Glomerular visceral epithelial cell (primary cell): ENCODE results near the gene MYO9A.

ENCODE experiments used
- DNase-seq: peaks from one replicate; pipeline ENCODE4 v3.0.0-alpha.2; 2016; ENCODE audit errors: extremely low spot score

Gene MYO9A

DNA sequence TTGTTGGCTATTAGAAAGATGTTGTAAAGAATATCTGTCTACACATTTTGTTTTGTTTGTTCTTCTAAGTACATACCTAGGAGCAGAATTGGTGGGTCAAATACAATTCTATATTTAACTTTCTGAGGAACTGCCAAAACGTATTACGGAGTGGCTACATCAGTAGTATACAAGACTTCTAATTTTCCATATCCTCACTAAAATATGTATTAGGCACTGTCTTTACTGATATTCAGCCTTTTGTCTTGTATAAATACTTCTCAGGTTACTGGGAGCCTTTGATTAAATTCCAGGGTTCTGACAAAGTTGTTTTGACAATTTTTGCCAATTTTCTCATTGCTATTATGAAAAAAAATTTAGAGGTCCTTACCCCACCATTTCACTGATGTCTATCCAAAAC lies 160.9 kb downstream of the MYO9A start:
- DNase-seq, result no peak

DNA sequence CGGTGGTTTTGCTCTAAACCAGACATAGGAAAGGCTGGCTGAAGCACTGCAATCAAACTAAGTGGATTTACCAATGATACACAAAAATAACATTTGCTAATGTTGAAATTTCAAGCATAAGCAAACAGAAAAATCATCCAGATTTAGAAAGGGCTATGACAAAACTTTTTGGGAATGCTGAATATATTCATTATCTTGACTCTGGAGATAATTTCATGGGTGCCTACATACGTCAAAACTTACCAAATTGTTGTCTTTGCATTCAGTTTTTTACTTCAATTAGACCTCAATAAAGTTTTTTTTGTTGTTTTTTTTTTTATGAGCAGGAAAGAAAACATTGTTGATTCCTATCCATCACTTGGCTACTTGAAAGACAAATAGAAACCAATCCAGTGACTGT lies 166.8 kb downstream of the MYO9A start:
- DNase-seq, result no peak

DNA sequence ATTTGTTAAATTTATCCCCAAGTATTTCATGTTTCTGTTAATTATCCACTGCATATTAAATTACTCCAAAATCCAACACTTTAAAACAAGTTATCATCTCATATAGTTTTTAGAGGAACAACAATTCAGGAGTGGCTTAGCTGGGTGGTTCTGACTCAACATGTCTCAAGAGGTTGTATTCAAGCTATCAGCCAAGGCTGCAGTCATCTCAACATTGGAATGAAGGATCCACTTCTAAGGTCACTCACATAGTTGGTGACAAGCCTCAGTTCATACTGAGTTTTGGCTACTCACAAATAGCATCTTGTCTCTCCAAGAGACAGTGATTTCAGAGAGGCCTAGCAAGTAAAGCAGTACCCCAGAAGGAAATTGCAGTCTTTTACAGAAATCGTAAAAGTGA lies 172.9 kb downstream of the MYO9A start:
- DNase-seq, result no peak

DNA sequence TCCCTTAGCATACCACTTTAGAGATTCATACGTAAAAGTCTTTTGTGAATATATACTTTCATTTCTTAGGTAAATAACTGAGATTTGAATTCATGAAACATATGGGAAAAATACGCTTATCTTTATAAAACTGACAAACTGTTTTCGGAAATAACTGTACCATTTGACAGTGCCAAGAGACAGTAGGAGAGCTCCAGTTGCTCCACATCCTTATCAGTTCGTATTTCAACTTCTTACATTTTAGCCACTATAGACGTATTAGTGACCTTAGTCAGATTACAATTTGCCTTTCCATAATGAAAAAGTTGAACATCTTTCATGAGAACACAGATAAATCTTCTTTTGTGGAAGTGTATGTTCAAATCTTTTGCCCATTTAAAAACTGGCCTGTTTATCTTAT lies 174.1 kb downstream of the MYO9A start:
- DNase-seq, result no peak

DNA sequence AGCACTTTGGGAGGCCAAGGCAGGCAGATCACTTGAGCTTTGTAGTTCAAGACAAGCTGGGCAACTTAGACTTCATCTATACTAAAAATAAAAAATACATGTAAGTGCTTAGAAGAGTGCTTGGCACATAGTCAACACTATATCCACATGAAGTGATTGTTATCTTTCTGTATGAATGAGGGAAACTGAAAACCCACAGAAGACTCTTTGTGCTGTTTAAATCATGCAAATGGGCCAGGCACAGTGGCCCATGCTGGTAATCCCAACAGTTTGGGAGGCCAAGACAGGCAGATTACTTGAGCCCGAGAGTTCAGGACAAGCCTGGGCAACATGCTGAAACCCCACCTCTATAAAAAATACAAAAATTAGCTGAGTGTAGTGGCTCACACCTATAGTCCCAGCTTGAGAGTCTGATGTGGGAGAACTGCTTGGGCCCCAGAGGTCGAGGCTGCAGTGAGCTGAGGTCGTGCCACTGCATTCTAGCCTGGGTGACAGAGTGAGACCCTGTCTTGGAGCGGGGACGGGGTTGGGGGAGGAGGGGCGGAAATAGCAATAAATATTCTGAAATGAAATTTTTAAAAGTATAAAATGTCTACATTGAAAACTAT lies 177.9 kb downstream of the MYO9A start:
- no peak for DNase-seq

DNA sequence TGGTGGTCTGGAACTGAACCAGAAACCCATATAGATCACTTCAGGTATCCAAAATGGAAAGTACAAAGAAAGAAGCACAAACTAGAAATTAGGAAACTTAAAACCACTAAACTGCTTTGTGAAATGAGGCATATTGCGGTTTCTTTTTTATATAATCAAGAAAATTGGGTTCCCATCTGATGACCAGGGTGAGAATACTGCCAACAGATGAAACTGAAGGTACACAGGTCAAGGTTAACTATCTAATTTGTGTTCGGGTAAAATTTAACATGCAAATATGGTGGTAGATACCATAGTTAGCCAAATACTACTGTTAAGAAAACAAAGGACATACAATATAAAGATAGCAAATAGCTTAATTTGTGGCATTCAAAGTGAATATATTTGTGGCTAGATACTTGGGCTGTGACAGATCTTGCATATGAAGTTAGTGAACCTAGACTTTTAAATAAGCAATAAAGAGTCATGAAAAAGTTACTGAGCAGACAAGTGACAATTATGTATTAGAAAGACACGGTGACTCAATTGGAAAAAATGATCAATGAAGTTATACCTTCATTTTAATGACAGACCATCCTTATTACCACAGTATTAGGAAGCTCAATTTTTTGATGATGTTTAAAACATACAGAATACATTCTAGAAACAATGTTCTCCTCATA lies 180.2 kb downstream of the MYO9A start:
- no peak for DNase-seq

DNA sequence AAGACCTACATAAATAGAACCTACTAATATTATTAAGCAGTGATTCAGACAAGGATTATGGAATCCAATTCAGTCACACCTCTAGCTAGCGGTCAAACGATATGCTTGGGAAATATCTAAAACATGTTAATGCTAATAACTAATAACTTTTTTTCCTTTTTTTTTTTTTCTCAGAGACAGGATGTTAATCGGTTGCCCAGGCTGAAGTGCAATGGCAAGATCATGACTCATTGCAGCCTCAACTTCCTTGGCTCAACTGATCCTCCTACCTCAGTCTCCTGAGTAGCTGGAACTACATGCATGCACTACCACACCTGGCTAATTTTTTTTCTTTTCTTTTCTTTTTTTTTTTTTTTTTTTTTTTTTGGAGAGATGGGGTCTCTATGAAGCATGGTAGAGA lies 183.5 kb downstream of the MYO9A start:
- DNase-seq, result no peak

DNA sequence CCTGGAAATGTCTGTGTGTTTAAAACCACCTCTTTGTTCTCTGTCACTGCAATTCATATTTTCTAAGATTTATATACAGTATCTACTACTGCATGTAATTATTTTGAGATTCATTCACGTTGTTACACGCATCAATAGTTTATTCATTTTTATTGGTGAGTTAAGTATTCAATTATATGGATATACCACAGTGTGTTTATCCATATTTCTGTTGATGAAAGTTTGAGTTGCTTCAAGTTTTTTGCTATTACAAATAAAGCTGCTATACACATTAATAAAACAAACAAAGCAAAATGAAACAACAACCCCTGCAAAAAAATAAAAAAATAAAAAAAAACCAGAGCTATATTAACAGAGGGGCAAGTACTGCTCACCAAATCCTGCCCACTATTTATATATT lies 185.3 kb downstream of the MYO9A start:
- no peak for DNase-seq

DNA sequence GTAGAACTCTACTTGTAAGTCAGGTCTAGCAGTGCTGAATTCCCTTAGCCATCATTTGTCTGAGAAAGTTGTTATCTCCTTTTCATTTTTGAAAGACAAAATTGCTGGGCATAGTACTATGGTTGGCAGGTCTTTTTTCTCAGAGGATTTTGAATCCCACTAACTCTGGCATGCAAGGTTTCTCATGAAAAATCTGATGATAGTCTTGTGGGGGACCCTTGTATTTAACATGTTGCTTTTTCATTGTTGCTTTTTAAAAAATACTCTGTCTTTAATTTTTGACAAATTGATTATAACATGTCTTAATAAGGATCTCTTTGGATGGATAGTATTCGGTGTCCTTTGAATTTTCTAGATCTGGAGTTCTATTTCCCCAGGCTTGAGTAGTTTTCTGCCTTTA lies 186.7 kb downstream of the MYO9A start:
- no peak for DNase-seq

DNA sequence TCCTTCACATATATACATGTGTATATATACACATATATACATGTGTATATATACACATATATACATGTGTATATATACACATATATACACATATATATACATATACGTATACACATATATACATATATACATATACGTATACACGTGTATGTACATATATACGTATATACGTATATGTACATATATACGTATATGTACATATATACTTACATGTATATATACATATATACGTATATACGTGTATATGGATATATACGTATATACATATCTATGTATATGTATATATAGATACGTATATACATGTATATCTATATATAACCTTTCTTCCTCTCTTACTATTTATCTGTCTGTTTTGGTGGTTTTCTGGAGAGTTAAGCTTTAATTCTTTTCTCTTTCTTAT lies 192.8 kb downstream of the MYO9A start:
- DNase-seq, result no peak

DNA sequence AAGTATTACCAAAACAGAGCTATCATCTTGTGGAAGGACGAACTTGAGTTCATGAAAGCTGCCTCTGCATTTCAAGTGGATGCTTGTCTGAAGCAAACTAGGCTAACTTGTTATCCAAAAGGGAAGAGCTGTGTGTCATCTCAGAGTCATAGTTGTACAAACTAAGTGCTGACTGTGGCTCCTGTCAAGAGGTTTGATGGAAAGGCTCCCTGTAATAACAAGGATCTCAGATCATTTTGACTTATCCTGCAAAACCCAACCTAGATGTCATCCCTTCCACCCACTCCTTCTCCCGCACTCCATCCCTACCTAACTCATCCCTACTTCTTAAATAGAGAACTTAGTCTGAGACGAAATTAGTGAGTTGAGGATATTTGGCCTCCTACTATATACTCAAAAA lies 196.8 kb downstream of the MYO9A start:
- DNase-seq, result no peak

DNA sequence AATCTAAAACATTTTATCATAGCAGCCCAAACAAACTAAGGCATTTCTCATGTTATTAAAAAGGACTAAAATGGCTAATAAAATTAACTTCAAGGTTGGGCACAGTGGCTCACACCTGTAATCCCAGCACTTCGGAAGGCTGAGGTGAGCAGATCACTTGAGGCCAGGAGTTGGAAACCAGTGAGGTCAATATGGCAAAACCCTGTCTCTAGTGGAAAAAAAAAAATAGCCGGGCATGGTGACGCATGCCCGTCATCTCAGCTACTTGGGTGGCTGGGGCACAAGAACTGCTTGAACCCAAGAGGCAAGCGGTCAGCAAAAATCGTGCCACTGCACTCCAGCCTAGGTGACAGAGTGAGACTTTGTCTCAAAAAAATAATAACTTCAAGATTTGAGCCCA lies 197.4 kb downstream of the MYO9A start:
- DNase-seq, result no peak

DNA sequence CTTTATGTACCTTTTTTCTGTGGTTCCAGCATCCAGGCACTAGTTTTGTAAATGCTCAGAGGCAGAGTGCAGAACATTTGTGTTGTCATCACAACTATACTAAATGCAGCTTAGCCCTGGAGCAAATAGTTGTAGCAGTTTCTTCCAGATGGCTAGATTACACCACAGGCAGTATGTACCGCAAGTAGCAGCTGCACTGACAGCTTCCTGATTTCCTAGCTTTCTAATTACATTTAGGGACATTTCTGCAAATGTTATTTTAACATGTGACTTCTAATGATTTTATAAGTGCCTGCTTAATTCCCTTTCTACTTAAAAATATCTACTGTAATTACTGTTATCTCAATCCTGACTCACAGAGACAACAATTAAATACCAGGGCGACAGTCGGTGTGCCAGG lies 201.1 kb downstream of the MYO9A start:
- DNase-seq, result no peak

DNA sequence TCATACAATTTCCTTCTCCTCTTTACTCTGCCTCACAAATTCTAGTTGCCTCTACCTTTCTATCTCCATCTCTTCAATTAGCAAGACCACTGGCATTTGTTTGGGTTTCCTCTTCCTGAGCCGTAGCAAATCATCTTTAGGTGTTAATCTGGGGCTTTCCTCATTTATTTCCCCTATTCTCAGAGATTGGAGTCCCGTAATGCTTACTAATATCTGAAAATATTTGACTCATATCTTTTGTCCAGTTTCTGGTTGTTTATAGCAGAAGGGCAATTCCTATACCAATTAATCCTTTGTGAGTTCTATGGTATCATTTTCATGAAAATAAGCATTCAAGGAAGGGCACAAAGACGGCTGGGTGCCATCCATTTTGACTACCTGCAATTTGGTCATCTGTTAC lies 203.9 kb downstream of the MYO9A start:
- no peak for DNase-seq

DNA sequence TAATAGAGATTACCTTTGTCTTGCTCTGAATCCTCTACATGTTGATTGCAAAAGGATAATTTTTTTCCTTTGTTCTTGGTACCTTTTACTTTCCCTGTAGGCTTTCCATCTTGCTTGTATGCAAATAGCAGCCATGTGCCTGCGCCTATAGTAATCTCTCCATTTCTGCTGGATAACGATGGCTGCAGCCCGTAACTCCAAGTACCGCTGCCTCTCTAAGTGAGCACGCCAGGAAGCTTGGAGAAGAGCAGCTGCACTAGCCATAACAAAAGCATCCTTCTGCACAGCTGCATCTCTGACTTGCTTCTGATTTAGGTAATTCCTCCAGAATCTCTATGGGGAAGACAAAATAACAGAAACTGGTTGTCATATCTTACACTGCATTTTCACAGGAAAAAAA lies 218.3 kb downstream of the MYO9A start:
- DNase-seq, result no peak

DNA sequence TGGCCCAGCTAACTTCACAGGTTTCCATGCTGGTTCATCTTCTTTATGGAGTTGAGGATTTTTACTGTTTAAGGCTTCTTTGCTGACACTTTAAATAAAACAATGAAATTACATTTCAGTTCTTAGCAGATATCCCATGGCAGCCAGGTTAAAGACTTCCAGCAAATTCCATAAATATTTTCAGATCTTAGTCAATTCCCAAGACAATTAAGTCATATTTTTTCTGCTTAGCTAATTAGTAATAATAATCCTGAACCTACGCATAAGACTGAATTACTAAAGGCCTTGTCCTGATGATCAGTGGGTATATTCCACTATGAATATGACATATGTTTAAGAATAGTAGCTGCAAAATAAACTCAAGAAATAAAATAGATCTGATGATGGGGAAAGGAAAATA lies 224.3 kb downstream of the MYO9A start:
- no peak for DNase-seq

DNA sequence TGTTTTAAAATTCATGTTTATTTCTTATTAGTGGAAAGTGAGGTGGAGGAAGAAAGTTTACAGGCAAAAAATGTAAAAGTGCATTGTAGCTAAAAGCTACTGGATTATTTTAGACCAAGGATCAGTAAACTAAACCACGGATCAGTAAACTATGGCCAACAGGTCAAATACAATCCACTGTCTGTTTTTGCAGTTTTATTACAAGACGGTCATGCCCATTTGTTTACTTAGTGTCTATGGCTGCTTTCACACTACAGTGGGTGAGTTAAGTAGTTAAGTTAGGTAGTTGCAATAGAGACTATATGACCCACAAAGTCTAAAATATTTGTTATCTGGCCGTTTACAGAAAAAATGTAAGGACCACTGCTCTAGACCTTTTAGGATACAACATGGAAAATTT lies 225.6 kb downstream of the MYO9A start:
- DNase-seq, result no peak

DNA sequence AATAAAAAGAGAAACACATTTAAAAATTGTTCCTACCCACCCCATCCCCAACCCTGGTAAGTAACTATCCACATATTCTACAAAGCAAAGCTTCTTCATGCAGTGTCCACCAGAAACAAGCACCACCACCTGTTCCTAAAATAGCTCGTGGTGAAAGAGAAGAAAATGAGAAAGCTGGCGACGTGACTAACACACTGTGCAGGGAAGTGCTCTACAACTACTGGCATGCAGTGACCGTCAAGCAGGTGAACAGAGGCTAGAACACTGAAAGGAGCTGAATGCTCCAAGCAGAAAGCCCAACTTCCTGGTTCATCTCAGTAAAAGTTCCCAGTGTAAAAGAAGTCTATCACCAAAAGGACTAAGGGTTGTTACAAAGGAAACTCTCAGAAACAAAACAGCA lies 226.9 kb downstream of the MYO9A start:
- DNase-seq, result no peak

DNA sequence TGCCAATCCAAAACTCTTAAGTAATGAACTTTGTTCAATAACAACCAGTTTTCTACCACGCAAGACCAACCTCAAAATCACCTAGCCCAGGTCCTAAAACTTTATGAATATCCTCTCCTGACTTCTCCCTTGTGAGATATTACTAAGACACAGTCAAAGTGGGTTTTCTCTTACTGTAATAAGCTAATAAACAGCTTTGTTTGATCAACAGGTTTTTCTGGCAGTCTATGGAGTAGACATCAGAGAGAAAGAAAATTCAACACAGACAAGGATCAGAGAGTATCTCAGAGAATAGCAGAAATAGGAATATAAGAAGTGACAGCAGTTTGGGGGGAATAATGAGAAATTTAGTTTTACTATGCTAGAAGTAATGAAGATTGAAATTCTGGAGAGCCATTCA lies 228.0 kb downstream of the MYO9A start:
- no peak for DNase-seq

DNA sequence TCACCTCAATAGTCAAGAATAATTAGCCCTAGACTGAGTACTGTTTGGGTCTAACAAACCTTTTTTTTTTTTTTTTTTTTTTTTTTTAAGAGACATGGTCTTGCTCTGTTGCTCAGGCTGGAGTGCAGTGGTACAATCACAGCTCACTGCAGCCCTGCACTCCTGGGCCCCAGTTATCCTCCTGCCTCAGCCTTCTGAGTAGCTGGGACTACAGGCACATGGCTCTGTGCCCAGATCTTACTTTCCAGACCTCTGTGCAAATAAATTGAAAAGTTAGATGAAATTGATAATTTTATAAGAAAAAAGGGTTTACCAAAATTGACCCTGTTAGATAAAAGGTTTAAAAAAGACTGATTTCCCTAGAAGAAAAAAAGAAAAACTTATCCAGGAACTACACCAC lies 228.6 kb downstream of the MYO9A start:
- no peak for DNase-seq

DNA sequence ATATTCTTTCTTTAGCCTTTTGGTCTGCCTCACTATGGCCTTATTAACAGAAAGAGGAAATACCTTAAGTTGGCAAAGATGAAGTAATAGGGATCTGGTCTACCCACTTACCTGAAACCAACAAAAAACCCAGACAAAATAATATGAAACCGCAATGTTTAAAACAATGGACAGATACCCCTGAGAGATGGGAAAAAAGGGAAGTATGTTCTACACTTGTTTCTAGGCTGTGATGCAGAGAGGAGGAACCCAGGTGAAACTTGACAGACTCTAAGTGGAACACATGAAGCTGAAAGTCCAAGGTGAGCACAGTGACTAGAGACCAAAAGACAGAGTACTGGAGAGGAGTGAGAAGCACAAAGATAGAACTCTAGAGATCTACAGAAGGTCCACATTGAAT lies 229.2 kb downstream of the MYO9A start:
- DNase-seq, result no peak

DNA sequence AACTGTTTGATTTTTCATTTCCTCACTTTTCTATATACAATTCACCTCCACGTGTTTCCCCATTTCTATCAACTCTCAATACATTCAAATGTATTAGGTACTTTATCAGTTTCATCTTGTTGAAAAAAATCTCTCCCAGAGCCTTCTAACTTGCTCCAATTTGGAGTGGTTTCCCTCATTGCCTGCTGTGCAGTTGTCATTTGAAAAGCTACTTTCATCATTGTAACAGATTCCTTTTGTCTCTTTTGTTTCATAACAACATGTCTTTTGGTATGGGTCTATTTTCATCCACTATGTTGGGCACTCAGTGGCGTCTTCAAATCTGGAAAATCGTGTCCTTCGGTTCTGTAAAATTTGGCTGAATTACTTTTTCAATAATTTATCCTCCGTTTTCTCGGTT lies 232.6 kb downstream of the MYO9A start:
- no peak for DNase-seq

DNA sequence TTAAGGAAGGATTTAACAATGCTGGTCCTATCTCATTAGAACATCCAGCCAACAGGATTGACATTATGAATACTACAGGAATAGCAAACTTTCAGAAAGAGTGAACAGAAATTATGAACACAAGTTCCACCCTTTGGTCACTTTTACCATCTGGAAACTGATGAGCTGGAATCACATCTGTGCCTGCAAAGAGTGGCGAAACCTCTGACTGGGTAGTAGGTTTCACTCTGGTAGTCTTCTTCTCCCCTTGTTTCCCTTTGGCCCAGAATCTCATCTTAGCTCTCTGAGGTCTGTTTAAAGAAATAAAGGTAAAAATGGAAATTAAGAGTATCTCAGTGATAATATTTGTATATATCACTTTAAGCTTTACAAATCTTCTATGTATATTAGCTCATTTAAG lies 234.5 kb downstream of the MYO9A start:
- no peak for DNase-seq

DNA sequence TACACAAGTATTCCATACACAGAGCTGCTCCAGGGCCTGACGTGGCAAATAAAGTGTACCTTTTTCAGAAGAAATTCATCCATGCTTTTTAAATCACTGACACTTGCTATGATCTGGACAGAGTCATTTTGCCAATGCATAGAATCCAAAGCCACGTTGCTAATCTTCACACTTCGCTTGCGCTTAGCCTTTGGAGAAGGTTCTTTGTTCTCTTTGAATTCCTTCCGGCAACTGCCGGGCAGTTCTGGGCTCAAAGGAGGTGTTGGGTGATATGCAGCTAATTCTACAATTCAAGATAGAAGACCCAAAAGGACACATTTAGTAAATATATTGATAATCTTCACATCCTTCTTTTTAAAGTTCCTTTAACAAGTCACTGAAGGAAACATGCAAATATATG lies 237.7 kb downstream of the MYO9A start:
- no peak for DNase-seq
